ENCODE measurements around the gene RIOX2. TPM values are rescaled to one million over a fixed set of nuclear protein-coding genes. Genes with fewer than 3 reads are reported as not detected.
"Not testable (repeated sequence)": the region's sequence is repeated elsewhere in the genome, so short reads cannot be mapped to it uniquely, and the experiment has no call there.

RIOX2 gene
- total RNA-seq, 4 donors from 2014 or later: 22.3 to 32.0 (median 24.4) TPM

GRCh38 chr3:98013411-98014267 is 41.4 kb upstream of the RIOX2 start:
- Histone ChIP-seq H3K4me3 (no peak overlapping the region), H3K27ac (no peak overlapping the region)
- WGBS, 2 donors (ENCODE audit: low coverage in 1 of 2): 57 to 58% methylated on average over 4 of the region's 4 CpGs

GRCh38 chr3:98012979-98013378 is 40.7 kb upstream of the RIOX2 start:
- 22 to 52% methylated on average over 2 of the region's 2 CpGs for whole genome bisulfite sequencing, 2 donors (ENCODE audit: low coverage in 1 of 2)
- Histone ChIP-seq H3K27ac (peak overlapping the region in 1 of 4 donors; percentile 2), H3K4me1 (peaks cover 3 to 23% (median 4%) of the 10 kb centered on the region in 3 donors), H3K4me3 (no peak overlapping the region), H3K9me3 (no peaks in the 10 kb centered on the region), H3K36me3 (no peaks in the 10 kb centered on the region), H3K27me3 (no peaks in the 10 kb centered on the region)
- peak; percentile 74 for ATAC-seq
- TF ChIP-seq EP300 (IDR thresholded peaks at IDR 0.05): no peak
- no peak for TF ChIP-seq POLR2A (IDR thresholded peaks at IDR 0.05)
- TF ChIP-seq POLR2AphosphoS5 (IDR thresholded peaks at IDR 0.05): no peak
- TF ChIP-seq, protein P1, sequence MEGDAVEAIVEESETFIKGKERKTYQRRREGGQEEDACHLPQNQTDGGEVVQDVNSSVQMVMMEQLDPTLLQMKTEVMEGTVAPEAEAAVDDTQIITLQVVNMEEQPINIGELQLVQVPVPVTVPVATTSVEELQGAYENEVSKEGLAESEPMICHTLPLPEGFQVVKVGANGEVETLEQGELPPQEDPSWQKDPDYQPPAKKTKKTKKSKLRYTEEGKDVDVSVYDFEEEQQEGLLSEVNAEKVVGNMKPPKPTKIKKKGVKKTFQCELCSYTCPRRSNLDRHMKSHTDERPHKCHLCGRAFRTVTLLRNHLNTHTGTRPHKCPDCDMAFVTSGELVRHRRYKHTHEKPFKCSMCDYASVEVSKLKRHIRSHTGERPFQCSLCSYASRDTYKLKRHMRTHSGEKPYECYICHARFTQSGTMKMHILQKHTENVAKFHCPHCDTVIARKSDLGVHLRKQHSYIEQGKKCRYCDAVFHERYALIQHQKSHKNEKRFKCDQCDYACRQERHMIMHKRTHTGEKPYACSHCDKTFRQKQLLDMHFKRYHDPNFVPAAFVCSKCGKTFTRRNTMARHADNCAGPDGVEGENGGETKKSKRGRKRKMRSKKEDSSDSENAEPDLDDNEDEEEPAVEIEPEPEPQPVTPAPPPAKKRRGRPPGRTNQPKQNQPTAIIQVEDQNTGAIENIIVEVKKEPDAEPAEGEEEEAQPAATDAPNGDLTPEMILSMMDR (IDR thresholded peaks at IDR 0.05): no peak

More at GRCh38 chr3:98013411-98014267, 41.4 kb upstream of the RIOX2 start:
- no peak for TF ChIP-seq EP300 (IDR thresholded peaks at IDR 0.05)
- no peak for TF ChIP-seq POLR2A (IDR thresholded peaks at IDR 0.05)
- TF ChIP-seq POLR2AphosphoS5 (IDR thresholded peaks at IDR 0.05): peak; percentile 27
- TF ChIP-seq, protein P1 (IDR thresholded peaks at IDR 0.05): no peak
- Histone ChIP-seq H3K36me3 (no peaks in the 10 kb centered on the region), H3K27me3 (no peaks in the 10 kb centered on the region), H3K9me3 (no peaks in the 10 kb centered on the region), H3K4me1 (peaks cover 3 to 23% (median 4%) of the 10 kb centered on the region in 3 donors)
- no peak for ATAC-seq

DNA sequence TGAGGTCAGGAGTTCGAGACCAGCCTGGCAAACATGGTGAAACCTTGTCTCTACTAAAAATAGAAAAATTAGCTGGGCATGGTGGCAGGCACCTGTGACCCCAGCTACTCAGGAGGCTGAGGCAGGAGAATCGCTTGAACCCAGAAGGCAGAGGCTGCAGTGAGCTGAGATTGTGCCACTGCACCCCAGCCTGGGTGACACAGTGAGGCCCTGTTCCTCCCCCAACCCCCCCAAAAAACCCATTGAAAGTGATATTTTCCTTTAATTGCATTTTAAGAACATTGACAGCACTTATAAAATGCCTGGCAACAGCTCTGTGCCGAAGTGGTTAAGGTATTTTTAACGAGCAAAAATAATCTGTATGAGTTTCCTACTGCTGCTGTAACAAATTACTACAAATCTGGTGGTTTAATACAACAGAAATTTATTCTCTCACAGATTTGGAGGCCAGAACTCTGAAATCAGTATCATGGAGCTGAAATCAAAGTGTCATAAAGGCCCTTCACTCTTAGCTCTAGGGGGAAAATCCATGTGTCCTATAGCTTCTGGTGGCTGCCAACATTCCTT is 38.7 kb upstream of the RIOX2 start:
- WGBS, 2 donors (ENCODE audit: low coverage in 1 of 2): 94 to 96% methylated on average over 3 to 4 of the region's 4 CpGs
- H3K36me3 ChIP-seq, H3K27ac ChIP-seq, ATAC-seq, H3K4me3 ChIP-seq, H3K27me3 ChIP-seq, H3K9me3 ChIP-seq: not testable (repeated sequence)
- peaks cover 3 to 23% (median 4%) of the 10 kb centered on the region in 3 donors for H3K4me1 ChIP-seq

GRCh38 chr3:98010194-98010882 is 38.1 kb upstream of the RIOX2 start:
- no peaks in the 10 kb centered on the region for H3K36me3 ChIP-seq
- H3K4me1 ChIP-seq: peaks cover 3 to 23% (median 4%) of the 10 kb centered on the region in 3 donors
- H3K9me3 ChIP-seq: no peaks in the 10 kb centered on the region
- H3K27ac ChIP-seq: no peak overlapping the region
- TF ChIP-seq POLR2A (IDR thresholded peaks at IDR 0.05): no peak
- TF ChIP-seq, protein P1 (IDR thresholded peaks at IDR 0.05): no peak
- TF ChIP-seq EP300 (IDR thresholded peaks at IDR 0.05): no peak
- TF ChIP-seq POLR2AphosphoS5 (IDR thresholded peaks at IDR 0.05): no peak
- ATAC-seq: no peak
- H3K27me3 ChIP-seq: no peaks in the 10 kb centered on the region
- WGBS, 2 donors (ENCODE audit: low coverage in 1 of 2): 69% methylated on average over 7 of the region's 7 CpGs; no CpG with 5 or more reads in 1 of the 2 donors
- no peak overlapping the region for H3K4me3 ChIP-seq

- no peaks in the 10 kb centered on the region for H3K9me3 ChIP-seq
- ATAC-seq: no peak
- no peak overlapping the region for H3K4me3 ChIP-seq
- TF ChIP-seq POLR2AphosphoS5 (IDR thresholded peaks at IDR 0.05) (no peak), POLR2A (IDR thresholded peaks at IDR 0.05) (no peak), EP300 (IDR thresholded peaks at IDR 0.05) (no peak)
- TF ChIP-seq, protein P1 (IDR thresholded peaks at IDR 0.05): no peak
- no peak overlapping the region for H3K27ac ChIP-seq
- 43 to 46% methylated on average over 2 of the region's 2 CpGs for WGBS, 2 donors (ENCODE audit: low coverage in 1 of 2)
- H3K27me3 ChIP-seq: no peaks in the 10 kb centered on the region
- H3K36me3 ChIP-seq: no peaks in the 10 kb centered on the region
- H3K4me1 ChIP-seq: peaks cover 3 to 22% (median 4%) of the 10 kb centered on the region in 3 donors
Observed at GRCh38 chr3:98008855-98009254, 36.6 kb upstream of the RIOX2 start.

Data from gastroesophageal sphincter (tissue), 4 donors.